CD4-positive, alpha-beta T cell (primary cell): ENCODE data around the gene TSSK2. TPM values are rescaled to one million over a fixed set of nuclear protein-coding genes. Genes with fewer than 3 reads are reported as not detected.

Experiments used
- ATAC-seq: fragments of 200-7000 bp; cut with Tn5 transposase; one replicate; pipeline ENCODE4 v1.10.0; 2022; ENCODE audit warnings: mild to moderate bottlenecking; ENCODE audit not compliant: poor library complexity
- CTCF ChIA-PET: fragments of 350-600 bp; sonication (Branson Sonifier 250); formaldehyde crosslinking; loops from one replicate; lab custom pipeline; 2021; ENCODE audit warnings: antibody characterized with exemption, inconsistent platforms; lab: Charles Lee
- POLR2A ChIA-PET: fragments of 350-600 bp; sonication (Branson Sonifier 250); formaldehyde crosslinking; loops from one replicate; lab custom pipeline; 2021; ENCODE audit warnings: antibody characterized with exemption, inconsistent platforms; lab: Charles Lee
- DNase-seq, 14 experiments: peaks; one replicate each; pipeline ENCODE4 v3.0.0-alpha.2; 2013 to 2020; ENCODE audit warnings: mixed read lengths in 2 of 14
- H3K27ac ChIP-seq, 2 donors: one replicate each; pipeline versions ENCODE4 v1.5.1 to v1.7.0; 2013; ENCODE audit warnings: low read length in 2 of 2, low read depth in 1 of 2, mild to moderate bottlenecking in 1 of 2
- H3K27me3 ChIP-seq, 2 experiments: 1 replicate in 1 of 2; 2 replicates in 1 of 2; pipeline versions ENCODE4 v1.6.1 to v1.7.0; 2013; ENCODE audit warnings: low read length in 2 of 2, control low read depth in 1 of 2, mild to moderate bottlenecking in 1 of 2, moderate library complexity in 1 of 2; ENCODE audit not compliant: insufficient read depth in 2 of 2, control insufficient read depth in 1 of 2
- H3K36me3 ChIP-seq: one replicate; pipeline ENCODE4 v1.6.1; 2013; ENCODE audit warnings: low read length, control low read depth; ENCODE audit not compliant: insufficient read depth
- H3K4me1 ChIP-seq: one replicate; pipeline ENCODE4 v1.6.1; 2013; ENCODE audit warnings: low read length, control low read depth; ENCODE audit not compliant: insufficient read depth
- H3K4me3 ChIP-seq: one replicate; pipeline ENCODE4 v1.5.1; 2013; ENCODE audit warnings: mild to moderate bottlenecking, low read length, moderate library complexity
- H3K9me3 ChIP-seq, 2 experiments: 1 replicate in 1 of 2; 2 replicates in 1 of 2; pipeline versions ENCODE4 v1.6.1 to v1.7.0; 2013; ENCODE audit warnings: low read length in 2 of 2, mild to moderate bottlenecking in 2 of 2, control low read depth in 1 of 2, moderate library complexity in 1 of 2; ENCODE audit not compliant: control insufficient read depth in 1 of 2, insufficient read depth in 1 of 2
- H3K27ac Mint-ChIP-seq: one replicate; pipeline ENCODE4 v1.8.0; 2020; ENCODE audit warnings: mixed read lengths
- H3K27me3 Mint-ChIP-seq: one replicate; pipeline ENCODE4 v1.8.0; 2021; ENCODE audit warnings: mixed read lengths
- H3K36me3 Mint-ChIP-seq: one replicate; pipeline ENCODE4 v1.8.0; 2021; ENCODE audit warnings: low read depth, mixed read lengths
- H3K4me1 Mint-ChIP-seq: one replicate; pipeline ENCODE4 v1.8.0; 2021; ENCODE audit warnings: low read depth, mixed read lengths
- H3K4me3 Mint-ChIP-seq: one replicate; pipeline ENCODE4 v1.8.0; 2020; ENCODE audit warnings: mild to moderate bottlenecking, mixed read lengths
- H3K9me3 Mint-ChIP-seq: one replicate; pipeline ENCODE4 v1.8.0; 2020; ENCODE audit warnings: mixed read lengths
- intact Hi-C, 2 experiments: fragments of 100-400 bp; cut with DNase I in 1 of 2; cut with micrococcal nuclease in 1 of 2; formaldehyde crosslinking; loops; one replicate each; pipeline versions ENCODE4 v1.15.1 to v1.9.0; 2023 to 2025; cut with DNase I, micrococcal nuclease
- total RNA-seq, 174 experiments: library from RNA in 2 of 174; stranded (reverse) in 2 of 174; gene quantifications; one replicate each; pipeline ENCODE4 v1.2.3 and lab custom pipeline; 2021 to 2026
- TF ChIP-seq, protein P1 (sequence below): fragments of 200-600 bp; IDR thresholded peaks from one replicate; pipeline ENCODE4 v1.8.0; 2022; ENCODE audit warnings: antibody characterized with exemption, mild to moderate bottlenecking

The TSSK2 gene
- total RNA-seq, 2 experiments from 2014 or later, result 0.31 TPM; not detected in 1

DNA sequence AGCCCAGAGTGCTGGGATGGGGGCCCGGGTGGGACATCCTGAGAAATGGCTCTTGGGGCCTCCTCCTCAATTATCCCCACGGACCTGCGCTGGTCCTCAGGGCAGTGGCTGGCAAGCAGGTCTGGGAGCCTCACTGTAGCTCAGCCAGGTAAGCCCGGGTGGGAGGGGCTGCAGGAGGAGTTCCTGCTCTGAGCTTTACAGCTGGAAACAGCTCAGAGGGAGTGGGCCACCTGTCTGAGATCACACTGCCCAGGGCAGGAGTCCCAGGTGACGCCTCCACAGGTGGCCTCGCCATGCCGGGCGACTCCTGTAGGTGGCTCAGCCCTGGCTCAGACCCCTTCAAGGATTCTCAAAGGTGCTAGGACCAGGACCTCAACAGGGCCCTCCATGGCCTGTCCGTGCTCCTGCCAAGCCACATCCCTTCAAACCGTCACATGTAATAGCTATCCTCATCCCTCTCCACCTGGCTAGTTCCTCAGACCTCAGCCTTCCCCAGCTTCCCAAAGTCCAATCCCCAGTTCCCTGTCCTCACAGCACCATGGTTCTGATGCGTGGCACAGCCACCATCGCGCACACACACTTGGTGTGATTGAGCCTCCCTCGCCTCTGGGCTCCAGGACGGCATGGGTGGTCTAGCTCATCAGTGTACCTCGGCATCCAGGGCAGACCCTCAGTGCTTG is 3.6 kb upstream of the TSSK2 start:
- H3K9me3 ChIP-seq, result no peaks in the 10 kb centered on the region
- Mint-ChIP-seq H3K4me1 (peaks cover 9% of the 10 kb centered on the region), H3K9me3 (no peaks in the 10 kb centered on the region), H3K27me3 (no peaks in the 10 kb centered on the region), H3K27ac (no peak overlapping the region), H3K36me3 (peaks cover 11% of the 10 kb centered on the region), H3K4me3 (no peak overlapping the region)
- POLR2A ChIA-PET, result interaction anchor here (1.3 kb wide), 1 partner anchor 19 kb away, joined by 3 read pairs; no protein-coding TSS in a partner anchor
- ATAC-seq (no peak), DNase-seq (no peak)
- H3K4me3 ChIP-seq, result no peak overlapping the region
- H3K27ac ChIP-seq, result no peak overlapping the region
- intact Hi-C loops, result no loop called here
- H3K27me3 ChIP-seq, result no peaks in the 10 kb centered on the region
- TF ChIP-seq, protein P1, sequence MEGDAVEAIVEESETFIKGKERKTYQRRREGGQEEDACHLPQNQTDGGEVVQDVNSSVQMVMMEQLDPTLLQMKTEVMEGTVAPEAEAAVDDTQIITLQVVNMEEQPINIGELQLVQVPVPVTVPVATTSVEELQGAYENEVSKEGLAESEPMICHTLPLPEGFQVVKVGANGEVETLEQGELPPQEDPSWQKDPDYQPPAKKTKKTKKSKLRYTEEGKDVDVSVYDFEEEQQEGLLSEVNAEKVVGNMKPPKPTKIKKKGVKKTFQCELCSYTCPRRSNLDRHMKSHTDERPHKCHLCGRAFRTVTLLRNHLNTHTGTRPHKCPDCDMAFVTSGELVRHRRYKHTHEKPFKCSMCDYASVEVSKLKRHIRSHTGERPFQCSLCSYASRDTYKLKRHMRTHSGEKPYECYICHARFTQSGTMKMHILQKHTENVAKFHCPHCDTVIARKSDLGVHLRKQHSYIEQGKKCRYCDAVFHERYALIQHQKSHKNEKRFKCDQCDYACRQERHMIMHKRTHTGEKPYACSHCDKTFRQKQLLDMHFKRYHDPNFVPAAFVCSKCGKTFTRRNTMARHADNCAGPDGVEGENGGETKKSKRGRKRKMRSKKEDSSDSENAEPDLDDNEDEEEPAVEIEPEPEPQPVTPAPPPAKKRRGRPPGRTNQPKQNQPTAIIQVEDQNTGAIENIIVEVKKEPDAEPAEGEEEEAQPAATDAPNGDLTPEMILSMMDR, result no peak
- H3K4me1 ChIP-seq, result peaks cover 8% of the 10 kb centered on the region
- CTCF ChIA-PET, result no interaction called here
- H3K36me3 ChIP-seq, result peaks cover 3% of the 10 kb centered on the region

DNA sequence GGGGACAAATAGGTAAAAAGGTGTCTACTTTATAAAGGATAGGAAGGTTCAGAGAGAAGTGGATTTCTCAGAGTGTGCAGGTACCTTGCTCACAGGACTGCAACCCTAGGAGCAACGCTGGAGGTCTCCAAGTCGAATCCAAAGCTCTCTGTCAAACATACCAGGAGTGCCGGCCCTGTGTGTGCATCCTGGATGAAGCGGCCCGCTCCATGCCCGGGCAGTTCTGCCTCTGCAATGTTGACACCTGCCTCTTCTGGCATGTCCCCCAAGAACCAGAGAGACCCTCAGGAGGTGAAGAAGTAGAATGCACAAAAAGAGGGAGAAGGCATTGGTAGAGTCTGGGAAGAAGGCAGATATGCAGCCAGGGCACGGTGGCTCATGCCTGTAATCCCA is 3.1 kb upstream of the TSSK2 start:
- Mint-ChIP-seq H3K4me3 (no peak overlapping the region), H3K4me1 (peaks cover 3% of the 10 kb centered on the region), H3K36me3 (peaks cover 15% of the 10 kb centered on the region), H3K27me3 (no peaks in the 10 kb centered on the region), H3K27ac (no peak overlapping the region), H3K9me3 (no peaks in the 10 kb centered on the region)
- ATAC-seq (no peak), DNase-seq (no peak)
- peaks cover 2% of the 10 kb centered on the region for H3K4me1 ChIP-seq
- intact Hi-C loops, result no loop called here
- no peaks in the 10 kb centered on the region for H3K9me3 ChIP-seq
- H3K36me3 ChIP-seq, result peaks cover 4% of the 10 kb centered on the region
- no peak overlapping the region for H3K4me3 ChIP-seq
- CTCF ChIA-PET, result no interaction called here
- TF ChIP-seq, protein P1, result no peak
- POLR2A ChIA-PET, result interaction anchor here (1.3 kb wide), 1 partner anchor 20 kb away, joined by 3 read pairs; no protein-coding TSS in a partner anchor
- H3K27ac ChIP-seq, result no peak overlapping the region
- no peaks in the 10 kb centered on the region for H3K27me3 ChIP-seq

DNA sequence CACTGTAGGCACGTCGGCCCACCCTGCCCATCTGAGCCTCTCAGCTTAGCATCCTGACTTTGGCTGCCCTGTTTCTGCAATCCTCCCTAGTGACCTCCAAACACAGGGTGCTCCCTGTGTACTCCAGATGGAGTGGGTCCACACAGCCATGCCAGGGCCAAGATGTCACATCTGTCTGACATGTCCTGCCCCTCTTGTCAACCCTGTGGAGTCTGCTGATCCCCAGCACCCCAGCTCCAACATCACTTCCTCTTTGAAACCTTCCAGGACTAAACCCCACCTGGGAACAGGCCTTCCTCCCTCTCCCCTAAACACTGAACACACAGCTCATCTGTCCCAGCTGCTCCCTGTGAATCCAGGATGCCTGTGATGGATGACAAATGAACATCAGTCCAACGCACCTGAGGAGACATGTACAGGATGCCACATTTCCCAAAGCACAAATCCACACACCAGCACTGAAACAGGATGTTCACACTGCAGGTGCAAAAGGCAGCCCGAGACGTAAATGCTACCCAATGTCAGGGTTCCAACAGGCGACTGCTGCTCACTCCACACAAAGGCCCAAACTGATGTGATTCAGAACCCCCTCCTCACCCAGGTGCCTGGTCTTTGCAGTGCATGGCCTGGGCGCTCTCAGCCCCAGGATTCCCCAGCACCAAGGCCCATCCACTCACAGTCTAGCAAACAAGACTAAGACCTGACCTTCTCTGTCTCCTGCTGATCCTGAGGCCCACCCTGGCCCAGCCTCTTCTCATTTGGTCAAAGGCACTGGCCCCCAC is 2.0 kb upstream of the TSSK2 start:
- ChIA-PET POLR2A (interaction anchor here (1.8 kb wide), 1 partner anchor 15 kb away, joined by 7 read pairs; the partner anchor contains the start of gene ESS2), CTCF (interaction anchor here (0.5 kb wide), 1 partner anchor 601 kb away, joined by 3 read pairs; no protein-coding TSS in a partner anchor)
- Histone ChIP-seq H3K9me3 (no peaks in the 10 kb centered on the region), H3K36me3 (peaks cover 13% of the 10 kb centered on the region), H3K4me3 (no peak overlapping the region), H3K27me3 (no peaks in the 10 kb centered on the region), H3K4me1 (no peaks in the 10 kb centered on the region), H3K27ac (no peak overlapping the region)
- Mint-ChIP-seq H3K9me3 (no peaks in the 10 kb centered on the region), H3K4me3 (no peak overlapping the region), H3K27ac (no peak overlapping the region), H3K4me1 (no peaks in the 10 kb centered on the region), H3K36me3 (peaks cover 26% of the 10 kb centered on the region), H3K27me3 (no peaks in the 10 kb centered on the region)
- no peak for ATAC-seq
- TF ChIP-seq, protein P1, result no peak
- no peak for DNase-seq
- intact Hi-C loops, result no loop called here
